ENCODE results near the gene MAN2A1. TPM values are rescaled to one million over a fixed set of nuclear protein-coding genes. Genes with fewer than 3 reads are reported as not detected.

MAN2A1 gene
- total and polyA plus RNA-seq, 2 experiments from 2014 or later = 20.8 to 54.6 TPM

GRCh38 chr5:109740966-109741365 lies 51.2 kb downstream of the MAN2A1 start:
- peak overlapping the region; percentile 43 for H3K4me2 ChIP-seq (ENCODE audit: unreplicated experiment)
- in situ Hi-C loops (cut with MboI) = no loop called here
- peak overlapping the region; percentile 12 for H3K9ac ChIP-seq
- no peaks in the 10 kb centered on the region for H3K36me3 ChIP-seq (ENCODE audit: low read depth)
- no peaks in the 10 kb centered on the region for H3K9me2 ChIP-seq (ENCODE audit: insufficient read depth)
- DNase-seq = peak; percentile 43
- H3K27ac ChIP-seq = 0 out of 2 replicates have a peak overlapping the region, but pooled peaks have one; percentile 4
- H3K9me3 ChIP-seq (ENCODE audit: low read depth) = no peaks in the 10 kb centered on the region
- peaks cover 67% of the 10 kb centered on the region for H3K79me2 ChIP-seq (ENCODE audit: insufficient read depth)
- H2AFZ ChIP-seq = no peak overlapping the region
- 19 to 26% methylated on average over 1 of the region's 1 CpG for WGBS, 2 experiments (ENCODE audit: low coverage in 1 of 2, low lambda C conversion rate in 2 of 2, missing lambda C conversion rate in 2 of 2)
- H3F3A ChIP-seq (ENCODE audit: insufficient read depth) = peaks cover 38% of the 10 kb centered on the region
- no peaks in the 10 kb centered on the region for H3K27me3 ChIP-seq (replicated peaks; ENCODE audit: insufficient read depth)
- H3K4me1 ChIP-seq (ENCODE audit: insufficient read depth) = peaks cover 53% of the 10 kb centered on the region
- no peaks in the 10 kb centered on the region for H4K20me1 ChIP-seq (ENCODE audit: insufficient read depth)
- TF ChIP-seq EZH2 (IDR thresholded peaks at IDR 0.05; ENCODE audit: insufficient read depth, poor library complexity, severe bottlenecking) = no peak
- TF ChIP-seq EZH2phosphoT487 (IDR thresholded peaks at IDR 0.05; ENCODE audit: insufficient read depth, low read depth) = no peak
- peak overlapping the region; percentile 15; the same call in 1 of the 2 replicates for H3K4me3 ChIP-seq

DNA sequence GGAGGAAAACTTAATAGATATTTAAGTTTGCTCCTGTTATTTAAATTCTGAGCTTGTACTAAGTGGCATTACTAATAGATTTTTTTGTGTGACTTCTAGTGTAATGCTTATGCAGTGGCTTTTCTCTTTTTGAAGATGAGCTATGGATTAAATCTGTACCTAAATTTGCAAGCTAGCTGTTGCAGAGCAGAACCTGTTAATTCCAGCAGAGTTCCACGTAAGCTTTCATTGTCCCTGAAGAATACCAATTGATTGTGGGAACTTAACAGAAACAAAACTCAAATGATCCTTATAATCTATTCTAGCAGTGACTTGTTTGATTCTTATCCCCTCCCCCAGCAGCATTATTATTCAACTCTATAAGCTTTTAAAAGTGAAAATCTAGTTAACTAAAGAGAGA lies 51.7 kb downstream of the MAN2A1 start:
- H3K27me3 ChIP-seq (replicated peaks; ENCODE audit: insufficient read depth) = no peaks in the 10 kb centered on the region
- H3K4me3 ChIP-seq = peak overlapping the region; percentile 15; the same call in 1 of the 2 replicates
- H4K20me1 ChIP-seq (ENCODE audit: insufficient read depth) = no peaks in the 10 kb centered on the region
- H3K9me3 ChIP-seq (ENCODE audit: low read depth) = no peaks in the 10 kb centered on the region
- no peak overlapping the region for H2AFZ ChIP-seq
- in situ Hi-C loops (cut with MboI) = no loop called here
- H3K9ac ChIP-seq = peak overlapping the region; percentile 12
- TF ChIP-seq EZH2phosphoT487 (IDR thresholded peaks at IDR 0.05; ENCODE audit: insufficient read depth, low read depth) = no peak
- H3F3A ChIP-seq (ENCODE audit: insufficient read depth) = peaks cover 38% of the 10 kb centered on the region
- no peaks in the 10 kb centered on the region for H3K36me3 ChIP-seq (ENCODE audit: low read depth)
- peaks cover 53% of the 10 kb centered on the region for H3K4me1 ChIP-seq (ENCODE audit: insufficient read depth)
- 95 to 98% methylated on average over 1 of the region's 1 CpG for WGBS, 2 experiments (ENCODE audit: low coverage in 1 of 2, low lambda C conversion rate in 2 of 2, missing lambda C conversion rate in 2 of 2)
- H3K9me2 ChIP-seq (ENCODE audit: insufficient read depth) = no peaks in the 10 kb centered on the region
- H3K4me2 ChIP-seq (ENCODE audit: unreplicated experiment) = peak overlapping the region; percentile 43
- peaks cover 67% of the 10 kb centered on the region for H3K79me2 ChIP-seq (ENCODE audit: insufficient read depth)
- no peak for DNase-seq
- H3K27ac ChIP-seq = 0 out of 2 replicates have a peak overlapping the region, but pooled peaks have one; percentile 4

GRCh38 chr5:109743041-109743531 lies 53.4 kb downstream of the MAN2A1 start:
- H3K9ac ChIP-seq = 0 out of 2 replicates have a peak overlapping the region, but pooled peaks have one; percentile 16
- H3K4me1 ChIP-seq (ENCODE audit: insufficient read depth) = peaks cover 53% of the 10 kb centered on the region
- peaks cover 38% of the 10 kb centered on the region for H3F3A ChIP-seq (ENCODE audit: insufficient read depth)
- no peaks in the 10 kb centered on the region for H4K20me1 ChIP-seq (ENCODE audit: insufficient read depth)
- H3K9me3 ChIP-seq (ENCODE audit: low read depth) = no peaks in the 10 kb centered on the region
- in situ Hi-C loops (cut with MboI) = no loop called here
- H3K9me2 ChIP-seq (ENCODE audit: insufficient read depth) = no peaks in the 10 kb centered on the region
- peak overlapping the region; percentile 70 for H3K27ac ChIP-seq
- DNase-seq = no peak
- peak overlapping the region; percentile 78 for H3K4me2 ChIP-seq (ENCODE audit: unreplicated experiment)
- H3K27me3 ChIP-seq (replicated peaks; ENCODE audit: insufficient read depth) = no peaks in the 10 kb centered on the region
- peaks cover 70% of the 10 kb centered on the region for H3K79me2 ChIP-seq (ENCODE audit: insufficient read depth)
- peak overlapping the region; percentile 8 for H2AFZ ChIP-seq
- TF ChIP-seq EZH2 (IDR thresholded peaks at IDR 0.05; ENCODE audit: insufficient read depth, poor library complexity, severe bottlenecking) = no peak
- no peak for TF ChIP-seq EZH2phosphoT487 (IDR thresholded peaks at IDR 0.05; ENCODE audit: insufficient read depth, low read depth)
- 86 to 89% methylated on average over 5 of the region's 5 CpGs for WGBS, 2 experiments (ENCODE audit: low coverage in 1 of 2, low lambda C conversion rate in 2 of 2, missing lambda C conversion rate in 2 of 2)
- no peak overlapping the region for H3K4me3 ChIP-seq
- no peaks in the 10 kb centered on the region for H3K36me3 ChIP-seq (ENCODE audit: low read depth)

DNA sequence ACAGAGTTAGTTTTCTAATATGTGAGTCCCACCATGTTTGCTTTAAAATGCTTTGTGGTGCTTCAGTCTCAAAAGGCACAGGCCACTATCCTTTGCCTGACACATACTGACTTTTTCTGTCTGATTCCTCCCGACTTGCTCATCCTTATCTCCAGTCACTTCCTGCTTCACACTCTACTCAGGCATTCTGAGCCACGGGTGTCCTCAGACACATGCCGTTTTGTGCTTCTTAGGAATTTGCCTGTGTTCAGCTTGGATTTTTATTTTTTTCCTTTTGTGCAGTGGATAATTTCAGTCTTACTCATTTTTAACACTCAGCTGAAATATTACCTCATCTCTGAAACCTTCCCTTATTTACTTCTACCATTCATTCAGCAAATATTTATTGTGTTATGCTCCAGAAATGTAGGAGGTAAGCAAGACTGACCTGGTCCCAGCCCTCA lies 54.1 kb downstream of the MAN2A1 start:
- WGBS, 2 experiments (ENCODE audit: low coverage in 1 of 2, low lambda C conversion rate in 2 of 2, missing lambda C conversion rate in 2 of 2) = 3% methylated on average over 3 of the region's 3 CpGs
- peaks cover 59% of the 10 kb centered on the region for H3K4me1 ChIP-seq (ENCODE audit: insufficient read depth)

More for the DNA sequence above, 54.1 kb downstream of the MAN2A1 start:
- peak overlapping the region; percentile 78 for H3K4me2 ChIP-seq (ENCODE audit: unreplicated experiment)
- H3K36me3 ChIP-seq (ENCODE audit: low read depth) = no peaks in the 10 kb centered on the region
- H3K79me2 ChIP-seq (ENCODE audit: insufficient read depth) = peaks cover 68% of the 10 kb centered on the region
- no peaks in the 10 kb centered on the region for H4K20me1 ChIP-seq (ENCODE audit: insufficient read depth)
- peak overlapping the region; percentile 8 for H2AFZ ChIP-seq
- DNase-seq = peak; percentile 97
- no peak overlapping the region for H3K4me3 ChIP-seq
- 0 out of 2 replicates have a peak overlapping the region, but pooled peaks have one; percentile 16 for H3K9ac ChIP-seq
- no peaks in the 10 kb centered on the region for H3K9me3 ChIP-seq (ENCODE audit: low read depth)
- no peaks in the 10 kb centered on the region for H3K9me2 ChIP-seq (ENCODE audit: insufficient read depth)
- H3K27ac ChIP-seq = peak overlapping the region; percentile 70
- in situ Hi-C loops (cut with MboI) = no loop called here
- no peaks in the 10 kb centered on the region for H3K27me3 ChIP-seq (replicated peaks; ENCODE audit: insufficient read depth)
- TF ChIP-seq EZH2phosphoT487 (IDR thresholded peaks at IDR 0.05; ENCODE audit: insufficient read depth, low read depth) = 0 out of 2 replicates have a peak, but pooled peaks have one; percentile 35
- no peak for TF ChIP-seq EZH2 (IDR thresholded peaks at IDR 0.05; ENCODE audit: insufficient read depth, poor library complexity, severe bottlenecking)
- H3F3A ChIP-seq (ENCODE audit: insufficient read depth) = peaks cover 38% of the 10 kb centered on the region
